ENCODE measurements around the gene AGPAT1.

The AGPAT1 gene

GRCh38 chr6:32151863-32152768, 23.8 kb downstream of the AGPAT1 start, which contains the start of gene PRRT1:
PRRT1 (minus strand) TSS chr6:32151939; CDS start chr6:32151827, 112 bp downstream.
- no peak for DNase-seq (ENCODE audit: low read depth)
- H3K4me3 ChIP-seq (ENCODE audit: low read depth, low read length) = peak within 1 kb of the TSS; percentile 94
- in situ Hi-C loops (cut with HindIII; ENCODE audit: low sequenced_read_pairs) = no loop called here
- TF ChIP-seq CTCF (IDR thresholded peaks at IDR 0.05; ENCODE audit: low read depth, low read length, missing control alignments) = no peak

GRCh38 chr6:32151181-32151862, 24.6 kb downstream of the AGPAT1 start:
- DNase-seq (ENCODE audit: low read depth) = no peak
- no peak for TF ChIP-seq CTCF (IDR thresholded peaks at IDR 0.05; ENCODE audit: low read depth, low read length, missing control alignments)
- in situ Hi-C loops (cut with HindIII; ENCODE audit: low sequenced_read_pairs) = no loop called here
- H3K4me3 ChIP-seq (ENCODE audit: low read depth, low read length) = peak overlapping the region; percentile 10

- H3K4me3 ChIP-seq (ENCODE audit: low read depth, low read length) = no peak overlapping the region
- no peak for DNase-seq (ENCODE audit: low read depth)
- TF ChIP-seq CTCF (IDR thresholded peaks at IDR 0.05; ENCODE audit: low read depth, low read length, missing control alignments) = no peak
- in situ Hi-C loops (cut with HindIII; ENCODE audit: low sequenced_read_pairs) = no loop called here
Measured at GRCh38 chr6:32149932-32150870, 25.7 kb downstream of the AGPAT1 start.

GRCh38 chr6:32149092-32149755, 26.7 kb downstream of the AGPAT1 start:
- peak overlapping the region; percentile 14 for H3K4me3 ChIP-seq (ENCODE audit: low read depth, low read length)
- in situ Hi-C loops (cut with HindIII; ENCODE audit: low sequenced_read_pairs) = no loop called here
- TF ChIP-seq CTCF (IDR thresholded peaks at IDR 0.05; ENCODE audit: low read depth, low read length, missing control alignments) = no peak
- DNase-seq (ENCODE audit: low read depth) = no peak

GRCh38 chr6:32148289-32149091, 27.4 kb downstream of the AGPAT1 start:
- DNase-seq (ENCODE audit: low read depth) = no peak
- TF ChIP-seq CTCF (IDR thresholded peaks at IDR 0.05; ENCODE audit: low read depth, low read length, missing control alignments) = no peak
- H3K4me3 ChIP-seq (ENCODE audit: low read depth, low read length) = peak overlapping the region; percentile 14
- in situ Hi-C loops (cut with HindIII; ENCODE audit: low sequenced_read_pairs) = no loop called here
